Measurements from ENCODE around the gene P2RX5. TPM values are rescaled to one million over a fixed set of nuclear protein-coding genes. Genes with fewer than 3 reads are reported as not detected.
A peak's percentile ranks its signal among the peaks of the same experiment; 100 is the strongest.
"Not testable (repeated sequence)": the region's sequence is repeated elsewhere in the genome, so short reads cannot be mapped to it uniquely, and the experiment has no call there.

Gene P2RX5
- polyA plus RNA-seq (ENCODE audit: insufficient read length in 3 of 3) = 1 to 10 TPM; 1.3 to 2.0 (median 1.6) TPM
- long read RNA-seq, donor 1, partial matches to known transcripts = 0 of 1 reads
- long read RNA-seq, donor 1, other reads (novel, unspliced or antisense) = 0 of 1 reads
- long read RNA-seq, donor 2 = 0 reads
- long read RNA-seq, donor 3 = 0 reads
- long read RNA-seq, donor 4 = 0 reads
- long read RNA-seq, donor 5 = 0 reads
- long read RNA-seq, donor 6, partial matches to known transcripts = 0 of 1 reads
- long read RNA-seq, donor 6, other reads (novel, unspliced or antisense) = 0 of 1 reads
- long read RNA-seq, donor 7 = 0 reads
- long read RNA-seq, donor 8 = 0 reads
- long read RNA-seq, donor 9, partial matches to known transcripts = 0 of 1 reads
- long read RNA-seq, donor 9, other reads (novel, unspliced or antisense) = 0 of 1 reads
- long read RNA-seq, donor 10 = 0 reads
- long read RNA-seq, donor 11 = 0 reads
- long read RNA-seq, donor 12 = 0 reads
- long read RNA-seq, donor 13 = 0 reads
- long read RNA-seq, donor 14 = 0 reads
- long read RNA-seq, donor 15 = 0 reads
- long read RNA-seq, donor 16 = 0 reads

DNA sequence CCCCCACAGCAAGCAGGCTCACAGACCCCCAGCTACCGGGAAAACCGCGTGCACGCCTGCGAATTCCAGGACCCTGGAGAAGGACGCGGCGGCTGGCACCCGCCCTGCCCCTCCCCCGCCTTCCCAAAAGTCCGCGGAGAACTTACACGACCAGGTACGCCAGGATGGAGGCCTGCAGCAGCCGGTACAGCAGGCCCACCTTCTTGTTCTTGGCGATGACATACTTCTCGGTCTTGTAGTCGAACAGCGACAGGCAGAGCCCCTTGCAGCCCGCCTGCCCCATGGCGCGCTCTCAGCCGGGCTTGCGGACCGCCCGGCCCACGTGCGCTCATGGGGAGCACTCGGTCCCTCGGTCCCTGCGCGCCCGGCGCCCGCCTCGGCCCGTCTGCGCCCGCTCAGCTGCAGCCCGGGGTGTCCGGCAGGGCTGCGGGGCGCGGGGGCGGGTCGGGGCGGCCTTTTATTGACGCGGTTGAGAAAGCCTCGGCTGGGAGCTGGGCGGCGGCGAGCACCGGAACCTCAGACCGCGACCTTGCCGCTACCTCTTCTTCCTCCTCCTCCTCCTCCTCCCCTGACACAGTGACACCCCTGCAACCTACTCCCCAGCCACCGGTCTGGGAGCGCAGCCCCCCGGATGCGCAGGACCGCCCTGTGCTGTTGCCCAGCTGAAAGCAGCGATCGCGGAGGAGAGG lies at the start of gene P2RX5:
P2RX5 (minus strand) TSS at position 433 of the 689 bp plus-strand sequence; CDS start at position 283, 150 bp downstream.
- peak; percentile 37 for DNase-seq

DNA sequence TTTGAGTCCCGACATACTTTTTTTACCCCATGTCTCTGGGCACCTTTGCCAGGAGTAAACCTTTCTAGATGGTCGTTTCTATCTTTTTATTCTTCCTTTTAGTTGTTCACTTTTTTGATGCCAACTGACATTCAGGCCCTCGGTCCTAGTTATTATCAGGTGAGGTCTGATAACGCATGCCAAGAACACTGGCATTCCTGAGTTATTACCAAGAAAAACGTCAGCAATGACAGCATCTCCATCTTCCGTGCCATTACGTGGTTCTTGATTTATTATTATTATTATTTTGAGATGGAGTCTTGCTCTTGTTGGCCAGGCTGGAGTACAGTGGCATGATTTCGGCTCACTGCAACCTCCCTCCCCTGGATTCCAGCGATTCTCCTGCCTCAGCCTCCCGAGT lies 49.1 kb upstream of the P2RX5 start:
- DNase-seq = no peak

- no peak for DNase-seq
Observed at GRCh38 chr17:3744014-3744413, 48.1 kb upstream of the P2RX5 start.

DNA sequence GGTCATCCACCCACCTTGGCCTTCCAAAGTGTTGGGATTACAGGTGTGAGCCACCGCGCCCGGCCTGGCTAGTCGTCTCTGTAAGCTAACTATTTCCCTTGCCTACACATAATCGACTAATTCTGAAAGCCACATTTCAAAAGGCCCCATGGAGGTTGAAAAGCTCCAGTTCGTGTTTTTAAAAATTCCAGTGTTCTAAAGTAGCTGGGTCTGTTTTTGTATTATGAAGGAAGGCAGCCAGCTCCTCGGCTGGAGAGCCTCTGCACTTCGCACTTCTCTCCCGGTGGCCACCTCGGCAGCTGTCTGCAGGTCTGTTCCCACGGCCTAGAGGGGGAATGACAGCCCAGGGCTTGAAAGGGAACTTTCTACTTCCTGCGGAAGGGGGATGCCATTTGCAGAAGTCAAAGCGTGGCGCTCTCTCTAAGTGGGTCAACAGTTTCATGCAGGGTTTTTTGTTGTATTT lies 44.7 kb upstream of the P2RX5 start:
- no peak for DNase-seq

- no peak for DNase-seq
Observed at GRCh38 chr17:3739422-3740124, 43.6 kb upstream of the P2RX5 start.

- no peak for DNase-seq
Observed at GRCh38 chr17:3738562-3739295, 42.8 kb upstream of the P2RX5 start.

- DNase-seq = no peak
Observed at GRCh38 chr17:3735515-3735914, 39.6 kb upstream of the P2RX5 start.

DNA sequence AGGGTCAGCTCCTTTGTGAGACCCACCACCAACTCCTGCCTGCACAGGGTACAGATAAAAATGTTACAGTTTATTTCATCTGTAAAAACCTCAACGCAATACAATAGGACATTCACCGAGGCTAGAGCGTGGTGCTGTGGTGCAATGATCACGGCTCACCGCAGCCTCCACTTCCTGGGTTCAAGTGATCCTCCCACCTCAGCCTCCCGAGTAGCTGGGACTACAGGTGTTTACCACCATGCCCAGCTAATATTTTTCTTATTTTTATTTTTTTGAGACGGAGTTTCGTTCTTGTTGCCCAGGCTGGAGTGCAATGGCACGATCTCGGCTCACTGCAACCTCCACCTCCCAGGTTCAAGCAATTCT lies 38.9 kb upstream of the P2RX5 start:
- DNase-seq = not testable (repeated sequence)

DNA sequence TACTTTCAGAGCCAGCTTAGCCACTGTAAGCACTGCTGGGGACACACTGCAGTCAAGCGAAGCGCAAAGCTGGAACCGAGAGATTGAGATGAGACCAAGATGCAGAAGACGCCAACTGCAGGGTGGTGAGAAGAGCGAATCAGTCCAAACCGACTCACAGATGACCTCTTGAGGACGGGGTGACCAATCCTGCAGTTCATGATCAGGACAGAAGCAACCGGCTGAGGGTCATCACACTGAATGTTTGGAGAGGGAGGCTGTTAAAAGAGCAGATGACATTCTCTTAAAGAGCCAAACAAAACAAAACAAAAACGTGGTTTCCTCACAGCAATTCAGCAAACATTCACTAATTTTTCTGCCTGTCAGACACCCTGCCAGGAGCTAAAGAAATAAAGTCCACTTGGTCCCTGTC lies 36.3 kb upstream of the P2RX5 start:
- DNase-seq = peak; percentile 57

GRCh38 chr17:3730881-3731429 lies 35.0 kb upstream of the P2RX5 start:
- no peak for DNase-seq

- no peak for DNase-seq
Observed at GRCh38 chr17:3729881-3730280, 33.9 kb upstream of the P2RX5 start.

- DNase-seq = not testable (repeated sequence)
Observed at GRCh38 chr17:3728099-3728498, 32.1 kb upstream of the P2RX5 start.

DNA sequence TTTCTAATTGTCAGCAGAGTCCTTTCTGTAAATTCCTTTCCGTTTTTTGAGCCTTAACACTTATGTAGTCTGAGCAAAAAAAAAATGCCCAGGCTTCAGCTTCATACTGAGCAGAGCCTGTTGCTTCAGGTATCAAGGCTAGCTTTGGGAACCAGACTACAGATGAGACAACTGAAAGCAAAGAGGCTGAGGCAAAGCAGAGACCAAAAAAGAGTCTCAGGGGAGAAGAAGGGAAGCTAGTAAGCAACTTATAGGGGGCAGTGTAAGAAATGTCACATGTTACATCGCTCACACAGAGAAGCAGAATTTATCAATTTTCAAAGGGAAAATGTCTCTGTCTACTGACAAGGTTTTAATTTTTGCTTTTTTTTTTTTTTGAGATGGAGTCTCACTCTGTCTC lies 31.1 kb upstream of the P2RX5 start:
- DNase-seq = no peak

- no peak for DNase-seq
Observed at GRCh38 chr17:3724378-3725077, 28.6 kb upstream of the P2RX5 start.

DNA sequence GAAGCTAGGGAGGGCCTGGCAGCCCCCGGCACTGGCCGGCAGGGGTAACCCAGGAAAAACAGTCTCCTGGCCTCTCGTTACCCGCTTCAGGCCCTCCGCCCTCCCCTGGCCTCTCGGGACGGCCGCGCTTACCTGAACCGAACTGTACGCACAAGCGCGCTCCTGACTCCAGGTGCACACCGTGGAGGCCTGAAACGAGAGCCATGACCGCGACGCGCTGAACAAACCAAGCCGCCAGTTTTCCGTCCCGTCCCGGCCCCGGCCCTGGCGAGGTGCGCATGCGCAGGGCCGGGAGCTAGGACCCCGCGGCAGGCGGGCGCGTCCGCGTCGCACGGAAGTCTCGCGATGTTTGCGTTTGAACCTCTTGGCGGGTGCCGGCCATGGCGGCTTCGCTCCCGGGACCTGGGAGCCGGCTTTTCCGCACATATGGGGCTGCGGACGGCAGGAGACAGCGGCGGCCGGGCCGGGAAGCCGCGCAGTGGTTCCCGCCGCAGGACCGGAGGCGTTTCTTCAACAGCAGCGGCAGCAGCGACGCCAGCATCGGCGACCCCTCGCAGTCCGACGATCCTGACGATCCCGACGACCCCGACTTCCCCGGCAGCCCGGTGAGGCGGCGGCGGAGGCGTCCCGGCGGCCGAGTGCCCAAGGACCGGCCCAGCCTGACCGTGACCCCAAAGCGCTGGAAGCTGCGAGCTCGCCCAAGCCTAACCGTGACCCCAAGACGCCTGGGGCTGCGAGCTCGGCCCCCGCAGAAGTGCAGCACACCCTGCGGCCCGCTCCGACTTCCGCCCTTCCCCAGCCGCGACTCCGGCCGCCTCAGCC lies 27.8 kb upstream of the P2RX5 start, which contains the start of gene HASPIN:
HASPIN (plus strand) TSS at position 348 of the 822 bp plus-strand sequence; CDS start at position 381, 33 bp downstream.
- DNase-seq = peak; percentile 92

DNA sequence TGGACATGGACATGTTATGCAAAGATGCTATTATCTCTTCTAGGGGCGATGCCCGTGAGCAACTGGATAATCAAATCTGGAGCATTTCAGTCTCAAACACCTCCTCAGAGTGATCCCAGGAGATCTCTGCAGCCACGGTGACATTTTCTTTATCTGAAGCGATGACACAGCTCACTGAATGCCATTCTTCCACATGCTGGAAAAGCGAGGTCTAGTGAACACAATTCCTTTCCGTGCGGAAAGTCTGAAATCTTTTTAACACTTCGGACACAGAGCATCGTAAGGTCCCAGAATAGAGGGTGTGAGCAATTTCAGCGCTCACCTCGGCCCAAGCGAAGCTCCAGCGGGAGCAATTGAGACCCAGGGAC lies 27.2 kb upstream of the P2RX5 start:
- no peak for DNase-seq

DNA sequence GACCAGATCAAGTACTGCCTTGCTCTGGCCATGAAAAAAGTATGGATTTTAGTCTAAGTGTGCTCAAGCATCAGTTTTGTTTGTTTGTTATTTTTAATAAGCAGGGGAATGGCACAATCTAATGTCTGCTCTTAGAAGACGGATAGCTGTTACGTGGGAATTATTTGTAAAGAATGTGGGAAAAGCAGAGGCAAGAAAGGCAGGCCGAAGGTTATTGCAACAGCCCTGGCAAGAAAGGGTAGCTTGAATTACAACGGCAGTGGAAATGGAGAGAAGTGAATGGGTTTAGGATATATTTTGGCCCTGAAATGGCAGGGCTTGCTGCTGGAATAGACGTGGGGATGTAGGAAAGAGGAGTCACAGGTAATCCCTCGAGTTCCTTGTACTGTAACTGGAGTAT lies 26.8 kb upstream of the P2RX5 start:
- no peak for DNase-seq

- no peak for DNase-seq
Observed at GRCh38 chr17:3719265-3719664, 23.3 kb upstream of the P2RX5 start.

- no peak for DNase-seq
Observed at GRCh38 chr17:3718201-3718600, 22.2 kb upstream of the P2RX5 start.

DNA sequence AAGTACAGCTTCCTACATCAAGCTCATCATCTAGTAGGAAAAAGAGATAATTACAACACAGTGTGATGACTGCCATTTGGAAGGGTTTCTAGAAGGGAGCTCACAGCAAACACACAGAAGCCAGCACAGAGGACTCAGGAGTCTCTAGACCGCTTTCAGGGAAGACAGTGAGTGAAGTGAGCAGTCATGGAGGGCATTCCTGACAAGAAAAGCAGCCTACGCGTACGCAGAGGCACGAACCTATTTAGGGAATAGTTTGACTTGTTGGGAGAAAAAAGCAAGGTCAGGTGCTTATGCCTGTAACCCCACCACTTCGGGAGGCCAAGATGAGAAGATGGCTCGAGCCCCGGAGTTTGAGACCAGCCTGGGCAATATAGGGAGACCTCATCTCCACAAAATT lies 19.3 kb upstream of the P2RX5 start:
- no peak for DNase-seq
